ENCODE data around the gene EXOC3.
"Not testable (repeated sequence)": the region's sequence is repeated elsewhere in the genome, so short reads cannot be mapped to it uniquely, and the experiment has no call there.

Gene EXOC3

DNA sequence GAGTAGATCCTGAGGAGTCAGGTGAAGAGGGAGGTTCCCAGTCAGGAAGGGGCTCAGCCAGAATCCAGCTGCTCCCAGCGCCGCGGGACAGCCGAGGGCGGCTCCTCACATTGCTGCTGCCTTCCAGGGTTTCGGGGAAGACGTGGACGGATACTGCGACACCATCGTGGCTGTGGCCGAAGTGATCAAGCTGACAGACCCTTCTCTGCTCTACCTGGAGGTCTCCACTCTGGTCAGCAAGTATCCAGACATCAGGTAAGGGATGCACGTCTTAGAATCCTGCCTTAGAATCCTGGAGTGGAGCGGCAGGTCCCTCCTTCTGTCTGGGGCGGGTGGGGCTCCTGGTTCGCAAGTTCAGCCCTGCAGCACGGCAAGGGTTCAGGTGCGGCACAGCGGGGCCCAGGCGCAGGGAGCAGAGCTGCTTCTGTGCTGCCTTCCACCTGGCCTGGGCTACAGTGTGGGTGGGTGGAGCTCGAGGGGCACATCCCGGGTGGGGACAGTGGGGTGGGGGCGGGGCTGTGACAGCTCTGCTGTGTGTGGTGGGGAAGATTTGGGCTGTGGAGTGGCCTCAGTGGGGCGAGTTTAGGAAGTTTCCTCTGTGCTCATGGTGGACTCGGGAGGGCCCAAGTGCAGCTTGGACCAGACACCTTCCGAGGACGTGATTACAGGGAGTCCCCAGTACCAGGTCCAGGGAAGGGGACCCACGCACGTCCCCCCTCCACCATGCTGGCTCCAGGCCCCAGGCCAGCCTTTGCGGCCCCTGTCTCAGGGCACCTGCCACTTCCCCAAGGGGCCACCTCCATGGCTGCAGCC is 22.8 kb downstream of the EXOC3 start:
- no peak overlapping the region for H3K9ac ChIP-seq (ENCODE audit: low read depth, low read length)
- no peaks in the 10 kb centered on the region for H3K27me3 ChIP-seq (ENCODE audit: insufficient read depth, low read length)
- no peak overlapping the region for H3K4me3 ChIP-seq (ENCODE audit: low read length)
- H3K27ac ChIP-seq (ENCODE audit: low read length) = no peak overlapping the region
- no peaks in the 10 kb centered on the region for H3K4me1 ChIP-seq (ENCODE audit: insufficient read depth, low read length)
- H3K9me3 ChIP-seq (ENCODE audit: insufficient read depth, low read depth, low read length) = no peaks in the 10 kb centered on the region
- peaks cover 30% of the 10 kb centered on the region for H3K36me3 ChIP-seq (ENCODE audit: insufficient read depth, low read depth, low read length)

DNA sequence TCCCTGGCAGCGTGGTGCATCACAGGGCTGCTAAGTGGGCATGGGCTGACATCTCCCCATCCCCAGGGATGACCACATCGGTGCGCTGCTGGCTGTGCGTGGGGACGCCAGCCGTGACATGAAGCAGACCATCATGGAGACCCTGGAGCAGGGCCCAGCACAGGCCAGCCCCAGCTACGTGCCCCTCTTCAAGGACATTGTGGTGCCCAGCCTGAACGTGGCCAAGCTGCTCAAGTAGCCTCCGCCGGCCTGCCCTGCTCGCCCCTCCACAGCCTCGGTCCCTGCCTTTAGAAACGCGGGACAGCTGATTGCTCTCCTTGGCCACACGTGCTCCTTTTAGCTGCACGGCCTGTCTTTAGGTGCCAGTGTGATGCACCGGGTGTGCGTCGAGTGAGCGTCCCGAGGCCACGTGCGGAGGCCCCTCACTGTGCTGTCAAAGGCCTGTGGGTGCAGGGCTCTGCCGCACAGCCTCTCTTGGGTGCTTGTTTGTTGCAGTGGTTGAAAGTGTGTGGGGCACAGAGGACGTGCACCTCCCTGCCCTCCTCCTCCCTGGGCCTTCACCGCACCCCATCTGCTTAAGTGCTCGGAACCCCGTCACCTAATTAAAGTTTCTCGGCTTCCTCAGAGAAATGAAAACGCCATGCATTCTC is 23.8 kb downstream of the EXOC3 start:
- Histone ChIP-seq H3K36me3 (ENCODE audit: insufficient read depth, low read depth, low read length) (peaks cover 28% of the 10 kb centered on the region), H3K4me1 (ENCODE audit: insufficient read depth, low read length) (no peaks in the 10 kb centered on the region), H3K9ac (ENCODE audit: low read depth, low read length) (no peak overlapping the region), H3K4me3 (ENCODE audit: low read length) (no peak overlapping the region), H3K27me3 (ENCODE audit: insufficient read depth, low read length) (no peaks in the 10 kb centered on the region), H3K27ac (ENCODE audit: low read length) (no peak overlapping the region), H3K9me3 (ENCODE audit: insufficient read depth, low read depth, low read length) (no peaks in the 10 kb centered on the region)

DNA sequence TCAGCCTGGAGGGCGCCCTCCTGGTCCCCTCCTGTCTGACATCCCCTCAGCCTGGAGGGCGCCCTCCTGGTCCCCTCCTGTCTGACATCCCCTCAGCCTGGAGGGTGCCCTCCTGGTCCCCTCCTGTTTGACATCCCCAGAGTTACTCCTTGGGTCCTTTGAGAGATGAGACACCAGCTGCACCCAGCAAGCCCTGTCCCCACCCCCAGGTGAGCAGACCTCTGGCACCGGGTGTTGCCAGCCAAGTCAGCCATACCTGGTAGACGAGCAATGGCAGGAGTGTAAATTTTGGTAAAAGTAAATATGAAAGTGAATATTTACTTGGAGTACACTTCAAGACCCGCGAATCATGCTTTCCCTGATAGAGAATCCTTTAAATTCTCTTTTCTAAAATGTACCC is 25.4 kb downstream of the EXOC3 start:
- Histone ChIP-seq H3K9ac (ENCODE audit: low read depth, low read length) (no peak overlapping the region), H3K36me3 (ENCODE audit: insufficient read depth, low read depth, low read length) (peaks cover 12% of the 10 kb centered on the region; the same call in 1 of the 2 replicates), H3K27me3 (ENCODE audit: insufficient read depth, low read length) (peaks cover 1% of the 10 kb centered on the region; the same call in 1 of the 2 replicates), H3K4me3 (ENCODE audit: low read length) (no peak overlapping the region), H3K4me1 (ENCODE audit: insufficient read depth, low read length) (no peaks in the 10 kb centered on the region), H3K27ac (ENCODE audit: low read length) (no peak overlapping the region), H3K9me3 (ENCODE audit: insufficient read depth, low read depth, low read length) (no peaks in the 10 kb centered on the region)

DNA sequence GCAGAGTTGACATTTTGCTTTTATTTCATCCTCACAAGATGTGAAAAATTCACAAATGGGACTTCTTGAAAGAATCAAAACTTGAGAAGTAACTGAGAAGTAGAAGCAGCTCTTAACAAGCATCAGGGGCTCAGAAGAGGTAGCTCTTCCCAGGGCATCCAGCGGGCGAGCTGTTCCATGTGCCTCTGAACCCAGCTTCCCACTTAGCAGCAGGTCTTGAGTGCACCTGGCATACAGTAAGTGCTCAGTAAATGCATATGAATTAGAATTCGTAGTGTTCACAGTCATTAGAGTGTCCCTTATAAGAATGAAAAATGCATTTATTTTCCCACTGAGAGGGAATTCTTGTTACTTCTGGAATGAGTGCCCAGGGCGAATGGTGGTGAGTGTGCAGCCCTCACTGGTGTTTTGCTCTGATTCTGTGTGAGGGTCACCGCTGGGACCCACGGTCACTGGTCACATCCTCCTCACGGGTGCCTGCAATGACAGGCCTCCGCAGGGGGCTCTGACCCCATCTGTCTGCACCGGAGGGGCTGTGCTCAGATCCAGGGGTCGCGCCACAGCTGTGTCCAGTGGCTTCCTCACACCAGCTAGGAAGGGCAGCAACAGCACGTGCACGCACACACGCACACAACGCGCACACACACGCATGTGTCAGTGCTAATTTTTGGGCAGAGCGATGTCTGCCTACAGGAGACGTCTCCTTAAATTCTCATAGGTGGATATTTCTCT is 26.9 kb downstream of the EXOC3 start:
- Histone ChIP-seq H3K9ac (ENCODE audit: low read depth, low read length) (no peak overlapping the region), H3K36me3 (ENCODE audit: insufficient read depth, low read depth, low read length) (no peaks in the 10 kb centered on the region; the same call in 1 of the 2 replicates), H3K4me1 (ENCODE audit: insufficient read depth, low read length) (no peaks in the 10 kb centered on the region), H3K27me3 (ENCODE audit: insufficient read depth, low read length) (peaks cover 16% of the 10 kb centered on the region), H3K9me3 (ENCODE audit: insufficient read depth, low read depth, low read length) (no peaks in the 10 kb centered on the region), H3K4me3 (ENCODE audit: low read length) (no peak overlapping the region), H3K27ac (ENCODE audit: low read length) (no peak overlapping the region)

DNA sequence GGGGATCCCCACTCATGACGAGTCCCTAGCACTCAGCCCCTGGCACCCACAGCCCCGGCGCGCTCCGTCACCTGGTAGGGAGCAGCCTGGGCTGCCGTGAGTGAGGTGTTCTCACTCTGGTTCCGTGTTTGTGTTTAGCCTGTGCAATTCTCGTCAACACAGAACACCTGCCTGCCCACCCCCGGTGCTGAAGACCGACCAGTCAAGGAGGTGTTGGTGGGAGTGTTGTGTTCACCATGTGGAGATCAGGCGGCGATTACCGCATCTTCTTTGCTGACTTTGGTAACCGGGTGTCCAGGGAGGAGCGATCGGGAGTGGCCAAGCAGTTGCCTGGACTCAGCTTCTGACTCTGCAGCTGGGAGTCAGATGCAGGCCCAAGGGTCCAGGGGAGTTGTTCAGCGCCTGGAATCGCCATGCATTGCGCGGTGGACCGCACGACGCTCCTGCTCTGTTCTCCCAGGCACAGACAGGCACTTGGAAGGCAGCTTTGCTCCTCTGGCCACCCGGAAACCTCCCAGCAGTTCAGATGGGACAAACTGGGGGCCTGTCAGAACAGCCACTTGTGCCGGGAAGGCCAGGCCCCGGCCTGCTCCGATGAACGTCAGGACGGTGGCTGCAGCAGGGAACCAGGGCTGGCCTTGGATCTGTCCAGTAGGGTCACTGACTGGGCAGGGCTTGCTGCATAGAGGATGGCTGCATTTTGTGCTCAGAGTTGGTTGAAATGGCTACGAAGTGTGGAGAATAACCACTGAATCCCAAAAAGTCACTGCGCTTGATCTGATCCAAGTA is 28.2 kb downstream of the EXOC3 start:
- Histone ChIP-seq H3K36me3 (ENCODE audit: insufficient read depth, low read depth, low read length) (no peaks in the 10 kb centered on the region; the same call in 1 of the 2 replicates), H3K27ac (ENCODE audit: low read length) (no peak overlapping the region), H3K9ac (ENCODE audit: low read depth, low read length) (no peak overlapping the region), H3K9me3 (ENCODE audit: insufficient read depth, low read depth, low read length) (no peaks in the 10 kb centered on the region), H3K4me1 (ENCODE audit: insufficient read depth, low read length) (no peaks in the 10 kb centered on the region), H3K4me3 (ENCODE audit: low read length) (no peak overlapping the region), H3K27me3 (ENCODE audit: insufficient read depth, low read length) (peaks cover 29% of the 10 kb centered on the region)

DNA sequence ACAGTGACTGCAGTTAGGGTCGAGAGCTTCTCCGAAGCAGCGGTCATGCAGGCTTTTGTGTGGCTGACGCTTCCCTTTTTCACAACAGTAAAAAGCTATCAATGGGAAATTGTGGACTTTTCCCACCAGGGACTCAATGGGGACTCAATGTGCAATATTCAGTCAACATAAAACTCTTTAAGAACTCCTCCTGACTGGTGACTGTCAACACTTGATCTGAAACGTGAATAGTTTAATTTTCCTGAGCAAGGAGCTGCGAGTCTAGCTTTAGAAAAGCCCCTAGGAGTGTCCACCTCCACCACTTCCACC is 28.7 kb downstream of the EXOC3 start:
- Histone ChIP-seq H3K4me1 (ENCODE audit: insufficient read depth, low read length) (no peaks in the 10 kb centered on the region), H3K4me3 (ENCODE audit: low read length) (peak overlapping the region; percentile 66; the same call in 1 of the 2 replicates), H3K27me3 (ENCODE audit: insufficient read depth, low read length) (peaks cover 34% of the 10 kb centered on the region), H3K9me3 (ENCODE audit: insufficient read depth, low read depth, low read length) (no peaks in the 10 kb centered on the region), H3K36me3 (ENCODE audit: insufficient read depth, low read depth, low read length) (no peaks in the 10 kb centered on the region), H3K27ac (ENCODE audit: low read length) (no peak overlapping the region), H3K9ac (ENCODE audit: low read depth, low read length) (no peak overlapping the region)

DNA sequence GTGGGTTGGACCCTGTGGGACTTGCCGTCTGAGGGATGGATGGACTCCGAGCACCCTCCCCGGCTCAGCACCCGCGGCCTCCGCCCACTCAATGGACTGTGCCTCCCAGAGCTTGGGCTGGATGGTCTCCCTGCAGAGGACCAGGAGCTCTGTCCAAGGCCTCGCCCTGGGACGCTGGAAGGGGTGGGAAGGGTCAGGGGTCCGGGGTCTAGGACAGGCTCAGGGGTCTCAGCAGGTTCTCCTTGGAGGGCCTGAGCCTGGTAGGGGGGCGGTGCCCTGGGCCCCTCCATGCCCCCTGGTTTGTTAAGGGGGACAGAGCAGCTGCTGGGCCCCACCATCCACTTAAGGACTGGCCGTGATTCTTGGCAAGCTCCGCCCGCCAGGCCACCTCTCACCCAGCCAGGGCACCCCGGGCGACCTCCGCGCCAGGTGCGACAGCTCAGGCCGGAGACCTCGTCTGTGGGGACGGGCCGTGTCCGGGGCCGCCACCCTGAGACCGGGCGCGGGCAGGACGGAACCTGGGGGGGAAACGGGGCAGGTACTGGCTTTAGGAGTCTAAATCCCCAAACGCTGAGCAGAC is 29.2 kb downstream of the EXOC3 start:
- Histone ChIP-seq H3K27me3 (ENCODE audit: insufficient read depth, low read length) (peaks cover 39% of the 10 kb centered on the region), H3K4me3 (ENCODE audit: low read length) (peak overlapping the region; percentile 66), H3K4me1 (ENCODE audit: insufficient read depth, low read length) (no peaks in the 10 kb centered on the region), H3K27ac (ENCODE audit: low read length) (no peak overlapping the region), H3K9ac (ENCODE audit: low read depth, low read length) (peak overlapping the region; percentile 76), H3K9me3 (ENCODE audit: insufficient read depth, low read depth, low read length) (no peaks in the 10 kb centered on the region), H3K36me3 (ENCODE audit: insufficient read depth, low read depth, low read length) (no peaks in the 10 kb centered on the region)

DNA sequence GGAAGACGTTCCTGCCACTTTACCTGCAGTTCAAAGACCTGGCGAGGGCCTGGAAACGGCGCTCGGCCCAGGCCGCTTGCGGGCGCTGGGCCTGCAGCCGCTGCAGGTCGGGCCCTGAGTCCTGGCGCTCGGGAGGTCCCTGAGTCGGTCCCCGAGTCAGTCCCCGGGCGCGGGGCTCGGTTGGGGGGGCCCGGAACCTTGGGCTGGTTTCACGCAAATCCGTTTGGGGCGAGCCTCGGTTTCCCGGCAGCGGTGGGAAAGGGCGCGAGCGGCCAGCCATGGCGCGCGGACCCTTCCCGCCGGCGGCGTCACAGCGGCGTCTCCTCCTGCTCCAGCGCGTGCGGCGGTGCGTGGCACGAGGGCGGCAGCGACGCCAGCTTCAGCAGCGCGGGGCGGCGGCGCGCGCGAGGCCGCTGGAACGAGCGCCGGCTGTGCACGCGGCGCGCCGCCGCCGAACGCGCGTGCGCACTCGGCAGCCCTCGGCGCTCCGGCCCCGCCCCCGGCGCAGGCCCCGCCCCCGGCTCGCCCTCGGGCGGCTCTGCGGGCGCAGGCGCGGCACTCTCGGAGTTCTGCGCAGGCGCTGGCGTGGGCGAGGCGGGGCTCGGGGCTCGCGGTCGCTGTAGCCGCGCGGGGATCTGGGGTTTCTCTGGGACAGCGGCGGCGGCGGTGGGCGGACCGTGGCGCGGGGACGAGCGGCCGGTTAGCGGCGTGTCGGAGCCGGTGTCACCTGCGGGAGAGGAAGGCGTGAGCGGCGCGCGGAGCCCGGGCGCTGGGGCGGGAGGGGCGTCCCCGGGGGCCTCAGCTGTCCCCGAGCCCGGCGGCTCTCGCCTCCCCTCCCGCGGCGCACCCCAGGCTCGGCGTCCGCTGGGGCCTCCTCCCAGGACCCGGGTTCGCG is 29.9 kb downstream of the EXOC3 start:
- peak overlapping the region; percentile 76 for H3K9ac ChIP-seq (ENCODE audit: low read depth, low read length)
- H3K4me1 ChIP-seq (ENCODE audit: insufficient read depth, low read length) = no peaks in the 10 kb centered on the region
- H3K27ac ChIP-seq (ENCODE audit: low read length) = no peak overlapping the region
- no peaks in the 10 kb centered on the region for H3K36me3 ChIP-seq (ENCODE audit: insufficient read depth, low read depth, low read length)
- no peaks in the 10 kb centered on the region for H3K9me3 ChIP-seq (ENCODE audit: insufficient read depth, low read depth, low read length)
- peaks cover 46% of the 10 kb centered on the region for H3K27me3 ChIP-seq (ENCODE audit: insufficient read depth, low read length)
- peak overlapping the region; percentile 70 for H3K4me3 ChIP-seq (ENCODE audit: low read length)

DNA sequence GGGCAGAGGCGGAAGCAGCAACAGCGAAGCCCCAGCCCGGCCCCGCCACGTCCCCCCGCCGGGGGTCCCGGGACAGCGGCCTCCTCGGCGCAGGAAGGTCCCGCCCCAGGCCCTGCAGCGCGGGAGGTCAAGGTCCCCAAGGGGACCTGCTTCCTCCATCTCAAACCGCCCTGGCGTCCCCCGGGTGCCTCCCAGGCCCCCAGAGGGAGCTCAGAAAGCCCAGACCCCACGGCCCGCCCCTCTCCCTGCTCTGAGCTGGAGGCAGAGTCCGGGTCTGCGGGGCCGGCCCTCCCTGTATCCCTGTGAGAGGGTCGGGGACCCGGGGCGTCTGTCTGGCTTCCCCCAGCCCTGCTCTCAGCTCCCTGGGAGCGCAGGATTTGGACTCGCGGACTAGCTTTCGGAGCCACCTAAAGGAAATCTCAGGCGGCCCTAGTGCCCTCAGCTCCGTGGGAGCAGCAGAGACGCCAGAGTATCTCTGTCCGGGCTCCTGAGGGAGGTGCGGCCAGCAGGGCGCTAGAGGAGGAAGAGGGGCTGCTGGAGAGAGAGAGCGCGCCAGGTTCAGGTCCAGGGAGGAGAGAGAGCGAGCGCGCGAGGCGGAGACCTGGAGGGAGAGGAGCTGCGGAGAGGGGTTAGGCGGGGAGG is 30.7 kb downstream of the EXOC3 start:
- no peak overlapping the region for H3K9ac ChIP-seq (ENCODE audit: low read depth, low read length)
- H3K9me3 ChIP-seq (ENCODE audit: insufficient read depth, low read depth, low read length) = no peaks in the 10 kb centered on the region
- peak overlapping the region; percentile 70 for H3K4me3 ChIP-seq (ENCODE audit: low read length)
- H3K27me3 ChIP-seq (ENCODE audit: insufficient read depth, low read length) = peaks cover 46% of the 10 kb centered on the region
- H3K4me1 ChIP-seq (ENCODE audit: insufficient read depth, low read length) = no peaks in the 10 kb centered on the region
- H3K36me3 ChIP-seq (ENCODE audit: insufficient read depth, low read depth, low read length) = no peaks in the 10 kb centered on the region
- no peak overlapping the region for H3K27ac ChIP-seq (ENCODE audit: low read length)

DNA sequence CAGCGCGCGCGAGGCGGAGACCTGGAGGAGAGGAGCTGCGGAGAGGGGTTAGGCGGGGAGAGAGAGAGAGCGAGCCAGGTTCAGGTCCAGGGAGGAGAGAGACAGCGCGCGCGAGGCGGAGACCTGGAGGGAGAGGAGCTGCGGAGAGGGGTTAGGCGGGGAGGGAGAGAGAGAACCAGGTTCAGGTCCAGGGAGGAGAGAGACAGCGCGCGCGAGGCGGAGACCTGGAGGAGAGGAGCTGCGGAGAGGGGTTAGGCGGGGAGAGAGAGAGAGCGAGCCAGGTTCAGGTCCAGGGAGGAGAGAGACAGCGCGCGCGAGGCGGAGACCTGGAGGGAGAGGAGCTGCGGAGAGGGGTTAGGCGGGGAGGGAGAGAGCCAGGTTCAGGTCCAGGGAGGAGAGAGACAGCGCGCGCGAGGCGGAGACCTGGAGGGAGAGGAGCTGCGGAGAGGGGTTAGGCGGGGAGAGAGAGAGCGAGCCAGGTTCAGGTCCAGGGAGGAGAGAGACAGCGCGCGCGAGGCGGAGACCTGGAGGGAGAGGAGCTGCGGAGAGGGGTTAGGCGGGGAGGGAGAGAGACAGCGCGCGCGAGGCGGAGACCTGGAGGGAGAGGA is 31.4 kb downstream of the EXOC3 start:
- Histone ChIP-seq H3K27me3 (ENCODE audit: insufficient read depth, low read length) (peaks cover 46% of the 10 kb centered on the region), H3K4me3 (ENCODE audit: low read length) (peak overlapping the region; percentile 70)
- not testable (repeated sequence) for H3K36me3 ChIP-seq (ENCODE audit: insufficient read depth, low read depth, low read length); H3K4me1 ChIP-seq (ENCODE audit: insufficient read depth, low read length); H3K27ac ChIP-seq (ENCODE audit: low read length); H3K9ac ChIP-seq (ENCODE audit: low read depth, low read length); H3K9me3 ChIP-seq (ENCODE audit: insufficient read depth, low read depth, low read length)

Measured in iPS-20b (cell line).